Kidney (tissue), 14 donors: ENCODE results near the gene OBP2B. TPM values are rescaled to one million over a fixed set of nuclear protein-coding genes. Genes with fewer than 3 reads are reported as not detected.
A peak's percentile ranks its signal among the peaks of the same experiment; 100 is the strongest.

ENCODE experiments used
- DNase-seq, 5 donors: peaks; one replicate each; pipeline ENCODE4 v3.0.0-alpha.2; 2013 to 2020
- FAIRE-seq: peaks from 2 replicates; lab custom pipeline; 2012; peaks lifted over from hg19 to GRCh38; lab: Jason Lieb, UNC
- H3K27ac ChIP-seq, 2 donors: one replicate each; pipeline ENCODE4 v1.7.0; 2013; ENCODE audit warnings: low read depth in 2 of 2, low read length in 2 of 2, inconsistent platforms in 1 of 2
- H3K27me3 ChIP-seq: one replicate; pipeline ENCODE4 v1.7.1; 2013; ENCODE audit warnings: low read length, inconsistent platforms; ENCODE audit not compliant: control insufficient read depth, insufficient read depth
- H3K36me3 ChIP-seq, 3 donors: one replicate each; pipeline versions ENCODE4 v1.7.0 to v1.7.1; 2013; ENCODE audit warnings: low read length in 3 of 3, control low read depth in 1 of 3, inconsistent platforms in 1 of 3; ENCODE audit not compliant: insufficient read depth in 3 of 3, control insufficient read depth in 2 of 3
- H3K4me1 ChIP-seq, 3 donors: one replicate each; pipeline versions ENCODE4 v1.7.0 to v1.7.1; 2013; ENCODE audit warnings: low read length in 3 of 3, inconsistent platforms in 1 of 3, low read depth in 1 of 3; ENCODE audit not compliant: control insufficient read depth in 2 of 3, insufficient read depth in 2 of 3
- H3K4me3 ChIP-seq, 3 donors: one replicate each; pipeline versions ENCODE4 v1.7.0 to v1.8.1; 2013; ENCODE audit warnings: low read length in 3 of 3, control low read depth in 1 of 3, inconsistent platforms in 1 of 3
- H3K9ac ChIP-seq, 3 donors: one replicate each; pipeline versions ENCODE4 v1.7.0 to v1.7.1; 2013; ENCODE audit warnings: low read length in 3 of 3, control low read depth in 1 of 3, inconsistent platforms in 1 of 3
- H3K9me3 ChIP-seq, 3 donors: one replicate each; pipeline versions ENCODE4 v1.7.0 to v1.7.1; 2013; ENCODE audit warnings: low read length in 3 of 3, control low read depth in 1 of 3, inconsistent platforms in 1 of 3; ENCODE audit not compliant: control insufficient read depth in 2 of 3, insufficient read depth in 1 of 3
- intact Hi-C: fragments of 100-400 bp; cut with DNase I; formaldehyde crosslinking; loops from one replicate; pipeline ENCODE4 v1.11.1; 2022
- polyA plus RNA-seq: library from polyadenylated mRNA; stranded (reverse); fragments of 350-450 nt; fragmentation: Illumina TruSeq; extraction: RNeasy Lipid Tissue Mini Kit (QIAGEN cat#74804); gene quantifications from one replicate; pipeline ENCODE4 v1.2.3, GENCODE V29; 2014; ENCODE audit warnings: low read depth, low replicate concordance; ENCODE audit not compliant: insufficient read depth
- total RNA-seq: library from RNA; stranded (reverse); fragmentation: NEBNext Ultra II Directional; extraction: Animal tissue kit (Norgen Biotek cat#: 25700); gene quantifications from one replicate; pipeline ENCODE4 v1.2.1, GENCODE V29; 2021
- TF ChIP-seq, protein P1 (sequence below): IDR thresholded peaks from 3 replicates; pipeline ENCODE4 v1.5.1; 2012; ENCODE audit warnings: mild to moderate bottlenecking, moderate library complexity, borderline replicate concordance; ENCODE audit not compliant: insufficient read depth; ENCODE audit errors: extremely low read depth
- donor health status: control.
- donor health status: control.
- donor health status: control.
- donor health status: control.
- donor health status: control.
- donor health status: DM: yes; HTN: yes; CAD: no.
- donor health status: Normal renal cell carcinoma (clear cell type).

The OBP2B gene
- total and polyA plus RNA-seq, 2 donors from 2014 or later, result not detected

DNA sequence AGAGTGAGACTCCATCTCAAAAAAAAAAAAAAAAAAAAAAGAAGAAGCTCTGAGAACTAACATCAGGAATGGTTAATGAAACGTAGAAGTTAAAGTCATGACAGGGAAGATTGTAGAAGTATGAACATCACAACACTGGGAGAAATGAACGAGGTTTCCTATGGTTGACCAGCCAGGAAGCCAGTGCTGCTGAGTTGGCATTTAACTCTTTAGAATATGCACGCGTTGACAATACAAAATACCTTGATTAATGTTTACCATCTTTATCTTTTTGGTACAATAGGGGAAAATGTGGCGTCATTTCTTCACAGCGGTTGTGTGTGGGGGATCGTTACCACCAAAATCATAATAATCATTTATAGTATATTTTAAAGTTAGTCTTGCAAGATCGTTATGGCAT is 33.9 kb upstream of the OBP2B start:
- Histone ChIP-seq H3K36me3 (no peaks in the 10 kb centered on the region), H3K4me1 (peaks cover 0 to 6% (median 5%) of the 10 kb centered on the region in 3 donors), H3K4me3 (peak overlapping the region in 1 of 3 donors; percentile 29), H3K9me3 (no peaks in the 10 kb centered on the region), H3K9ac (no peak overlapping the region), H3K27me3 (no peaks in the 10 kb centered on the region), H3K27ac (no peak overlapping the region)
- DNase-seq, result no peak
- intact Hi-C loops, result no loop called here
- no peak for FAIRE-seq
- TF ChIP-seq, protein P1, sequence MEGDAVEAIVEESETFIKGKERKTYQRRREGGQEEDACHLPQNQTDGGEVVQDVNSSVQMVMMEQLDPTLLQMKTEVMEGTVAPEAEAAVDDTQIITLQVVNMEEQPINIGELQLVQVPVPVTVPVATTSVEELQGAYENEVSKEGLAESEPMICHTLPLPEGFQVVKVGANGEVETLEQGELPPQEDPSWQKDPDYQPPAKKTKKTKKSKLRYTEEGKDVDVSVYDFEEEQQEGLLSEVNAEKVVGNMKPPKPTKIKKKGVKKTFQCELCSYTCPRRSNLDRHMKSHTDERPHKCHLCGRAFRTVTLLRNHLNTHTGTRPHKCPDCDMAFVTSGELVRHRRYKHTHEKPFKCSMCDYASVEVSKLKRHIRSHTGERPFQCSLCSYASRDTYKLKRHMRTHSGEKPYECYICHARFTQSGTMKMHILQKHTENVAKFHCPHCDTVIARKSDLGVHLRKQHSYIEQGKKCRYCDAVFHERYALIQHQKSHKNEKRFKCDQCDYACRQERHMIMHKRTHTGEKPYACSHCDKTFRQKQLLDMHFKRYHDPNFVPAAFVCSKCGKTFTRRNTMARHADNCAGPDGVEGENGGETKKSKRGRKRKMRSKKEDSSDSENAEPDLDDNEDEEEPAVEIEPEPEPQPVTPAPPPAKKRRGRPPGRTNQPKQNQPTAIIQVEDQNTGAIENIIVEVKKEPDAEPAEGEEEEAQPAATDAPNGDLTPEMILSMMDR, result no peak

- Histone ChIP-seq H3K36me3 (no peaks in the 10 kb centered on the region), H3K9me3 (no peaks in the 10 kb centered on the region), H3K4me3 (no peak overlapping the region), H3K9ac (no peak overlapping the region), H3K27me3 (no peaks in the 10 kb centered on the region), H3K27ac (no peak overlapping the region), H3K4me1 (peaks cover 0 to 10% (median 8%) of the 10 kb centered on the region in 3 donors)
- FAIRE-seq (no peak), DNase-seq (no peak)
- intact Hi-C loops, result no loop called here
- TF ChIP-seq, protein P1, result no peak
These were observed 33.2 kb upstream of the OBP2B start for GRCh38 chr9:133242241-133242640.

DNA sequence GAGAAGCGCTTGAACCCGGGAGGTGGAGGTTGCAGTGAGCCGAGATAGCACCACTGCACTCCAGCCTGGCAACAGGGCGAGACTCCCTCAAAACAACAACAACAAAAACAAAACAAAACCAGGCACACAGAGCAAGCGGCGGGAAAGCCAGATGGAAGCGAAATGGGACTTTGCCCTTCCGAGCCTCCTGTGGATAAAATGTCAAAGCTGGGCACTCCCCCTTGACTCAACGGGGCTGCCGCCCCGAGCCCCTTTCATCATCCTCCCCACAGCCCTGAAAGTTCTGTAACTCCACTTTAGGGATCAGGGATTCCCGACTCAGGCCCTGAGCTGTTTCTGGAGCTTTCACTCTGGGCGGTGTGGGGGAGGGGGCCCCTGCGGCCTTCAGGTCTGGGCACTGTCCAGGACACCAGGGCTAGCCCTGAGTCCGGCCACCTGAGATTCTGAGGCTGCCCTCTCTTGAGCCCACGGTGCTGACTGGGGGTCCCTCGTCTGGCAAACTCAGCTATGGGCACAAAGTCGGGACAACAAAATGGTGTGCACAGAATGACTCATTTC is 30.6 kb upstream of the OBP2B start:
- no peaks in the 10 kb centered on the region for H3K27me3 ChIP-seq
- TF ChIP-seq, protein P1, result no peak
- no peaks in the 10 kb centered on the region for H3K36me3 ChIP-seq
- H3K9ac ChIP-seq, result no peak overlapping the region
- DNase-seq (peak in 1 of 5 donors; percentile 66), FAIRE-seq (no peak)
- intact Hi-C loops, result no loop called here
- H3K9me3 ChIP-seq, result no peaks in the 10 kb centered on the region
- H3K27ac ChIP-seq, result no peak overlapping the region
- peaks cover 0 to 13% (median 10%) of the 10 kb centered on the region in 3 donors for H3K4me1 ChIP-seq
- H3K4me3 ChIP-seq, result no peak overlapping the region
